Ovary (tissue), 9 donors: ENCODE results near the gene POLD1. TPM values are rescaled to one million over a fixed set of nuclear protein-coding genes. Genes with fewer than 3 reads are reported as not detected.

ENCODE experiments used
- DNase-seq, 5 donors: peaks; one replicate each; pipeline ENCODE4 v3.0.0-alpha.2; 2019 to 2020
- H3K27ac ChIP-seq, 2 donors: fragments of 200-600 bp; one replicate each; pipeline versions ENCODE4 v1.5.1 to v1.8.0; 2019 to 2022
- H3K27me3 ChIP-seq: fragments of 200-600 bp; one replicate; pipeline ENCODE4 v1.8.0; 2022
- H3K36me3 ChIP-seq: fragments of 200-600 bp; sonication (generic); one replicate; pipeline ENCODE4 v1.5.1; 2019
- H3K4me1 ChIP-seq: one replicate; pipeline ENCODE4 v1.8.1; 2013; ENCODE audit warnings: mild to moderate bottlenecking, moderate library complexity; ENCODE audit not compliant: insufficient read depth
- H3K4me3 ChIP-seq: fragments of 200-600 bp; sonication (generic); one replicate; pipeline ENCODE4 v1.5.1; 2017
- H3K9me3 ChIP-seq, 2 donors: fragments of 200-600 bp in 1 of 2; sonication (generic) in 1 of 2; one replicate each; pipeline versions ENCODE4 v1.5.1 to v1.8.1; 2013 to 2019; ENCODE audit warnings: mild to moderate bottlenecking in 1 of 2, moderate library complexity in 1 of 2
- CTCF ChIP-seq, 3 donors: fragments of 450-650 bp in 2 of 3; fragments of 200-600 bp in 1 of 3; IDR thresholded peaks; one replicate each; pipeline versions ENCODE4 v1.5.1 to v1.8.0; 2016 to 2022; ENCODE audit warnings: antibody characterized with exemption in 3 of 3, mild to moderate bottlenecking in 1 of 3
- EP300 ChIP-seq: sonication (generic); formaldehyde crosslinking; IDR thresholded peaks from one replicate; pipeline ENCODE4 v1.6.1; 2017; ENCODE audit warnings: antibody characterized with exemption
- POLR2A ChIP-seq: fragments of 450-650 bp; IDR thresholded peaks from one replicate; pipeline ENCODE4 v1.6.1; 2017; ENCODE audit warnings: antibody characterized with exemption, mild to moderate bottlenecking, moderate library complexity
- WGBS, 3 donors: extraction: QIAGEN DNeasy Blood & Tissue Kit in 1 of 3; methylation state at CpG; one replicate each; pipeline versions ENCODE4 v1.1.5 to v1.1.7; 2013 to 2017; 5-methylcytosine and 5-hydroxymethylcytosine counted together
- intact Hi-C, 4 donors: fragments of 100-400 bp; cut with DNase I; formaldehyde crosslinking; loops; one replicate each; pipeline versions ENCODE4 v1.11.0 to v1.15.1; 2022 to 2023
- polyA plus RNA-seq, 2 donors: library from polyadenylated mRNA; stranded (reverse); fragments of 200-250 nt in 1 of 2; fragments of 350-450 nt in 1 of 2; fragmentation: Illumina TruSeq in 1 of 2; extraction: RNeasy Lipid Tissue Mini Kit (QIAGEN cat#74804) in 1 of 2; gene quantifications; one replicate each; pipeline ENCODE4 v1.2.3, GENCODE V29; 2013 to 2014
- total RNA-seq, 7 donors: library from RNA; depleted of rRNA in 2 of 7; stranded (reverse); fragments of >200 nt in 2 of 7; fragmentation: NEBNext Ultra II Directional in 3 of 7; extraction: Animal tissue kit (Norgen Biotek cat#: 25700) in 3 of 7; gene quantifications; one replicate each; pipeline versions ENCODE4 v1.1.0 to v1.2.4, GENCODE V29; 2016 to 2023
- donor health status: DM: no; HTN: no; CAD: no; lungs with moderate emphysema.
- donor health status: DM: no; HTN: no; CAD: no.
- donor health status: Bipolar disorder and iron deficiency.
- donor health status: DM: yes; HTN: yes; CAD: no.
- donor health status: DM: no; HTN: no; CAD: no.
- donor health status: DM: yes; HTN: yes; CAD: no.

POLD1 gene
- total and polyA plus RNA-seq, 9 donors = 0.52 to 25.2 (median 17.1) TPM

GRCh38 chr19:50371914-50372475 lies 12.2 kb upstream of the POLD1 start:
- Histone ChIP-seq H3K27me3 (no peaks in the 10 kb centered on the region), H3K27ac (no peak overlapping the region), H3K4me3 (no peak overlapping the region), H3K4me1 (no peaks in the 10 kb centered on the region), H3K36me3 (no peaks in the 10 kb centered on the region), H3K9me3 (no peaks in the 10 kb centered on the region)
- TF ChIP-seq POLR2A = no peak
- no peak for TF ChIP-seq EP300
- no peak for TF ChIP-seq CTCF (IDR thresholded peaks at IDR 0.05)
- WGBS, 3 donors = 71 to 81% (median 78%) methylated on average over 10 of the region's 10 CpGs
- intact Hi-C loops = no loop called here
- no peak for DNase-seq

- WGBS, 3 donors = 1 to 2% (median 1%) methylated on average over 66 to 67 of the region's 67 CpGs
- intact Hi-C loops = loop anchor here in 1 of 4 donors (5.0 kb wide), 1 partner anchor 101 kb away; the partner anchor contains the start of genes EMC10 and GARIN5A
- H3K4me1 ChIP-seq = no peaks in the 10 kb centered on the region
Observed at GRCh38 chr19:50376166-50377050, 7.7 kb upstream of the POLD1 start, which contains the start of gene NR1H2. Gene NR1H2 (plus strand): TSS chr19:50376457. CDS start chr19:50377606, 1,149 bp downstream.

GRCh38 chr19:50377051-50377461 lies 7.1 kb upstream of the POLD1 start:
- no peaks in the 10 kb centered on the region for H3K36me3 ChIP-seq
- no peaks in the 10 kb centered on the region for H3K9me3 ChIP-seq
- TF ChIP-seq EP300 = no peak
- no peak for TF ChIP-seq CTCF (IDR thresholded peaks at IDR 0.05)
- no peak for TF ChIP-seq POLR2A
- no peaks in the 10 kb centered on the region for H3K27me3 ChIP-seq
- peak overlapping the region; percentile 79 for H3K4me3 ChIP-seq
- WGBS, 3 donors = 43 to 47% (median 47%) methylated on average over 7 of the region's 7 CpGs
- H3K4me1 ChIP-seq = no peaks in the 10 kb centered on the region
- peak; percentile 46 to 75 (median 70) for DNase-seq
- intact Hi-C loops = loop anchor here in 1 of 4 donors (5.0 kb wide), 1 partner anchor 100 kb away; the partner anchor contains the start of genes EMC10 and GARIN5A
- peak overlapping the region in 1 of 2 donors; percentile 98 for H3K27ac ChIP-seq

More at GRCh38 chr19:50376166-50377050, 7.7 kb upstream of the POLD1 start, which contains the start of gene NR1H2:
- TF ChIP-seq CTCF (IDR thresholded peaks at IDR 0.05) = no peak
- peak; percentile 93 for TF ChIP-seq POLR2A
- TF ChIP-seq EP300 = peak; percentile 51
- H3K9me3 ChIP-seq = no peaks in the 10 kb centered on the region
- no peaks in the 10 kb centered on the region for H3K27me3 ChIP-seq
- DNase-seq = peak; percentile 94 to 97 (median 96)
- H3K27ac ChIP-seq = peak within 1 kb of the TSS; percentile 92 to 98
- no peaks in the 10 kb centered on the region for H3K36me3 ChIP-seq
- H3K4me3 ChIP-seq = peak within 1 kb of the TSS; percentile 79

- no peaks in the 10 kb centered on the region for H3K9me3 ChIP-seq
- intact Hi-C loops = loop anchor here in 1 of 4 donors (5.0 kb wide), 1 partner anchor 100 kb away; the partner anchor contains the start of genes EMC10 and GARIN5A
- H3K36me3 ChIP-seq = no peaks in the 10 kb centered on the region
- TF ChIP-seq CTCF (IDR thresholded peaks at IDR 0.05) (no peak), EP300 (no peak), POLR2A (no peak)
- 70 to 74% (median 71%) methylated on average over 9 of the region's 9 CpGs for WGBS, 3 donors
- DNase-seq = peak in 1 of 5 donors; percentile 39
- no peak overlapping the region for H3K27ac ChIP-seq
- H3K27me3 ChIP-seq = no peaks in the 10 kb centered on the region
- H3K4me1 ChIP-seq = no peaks in the 10 kb centered on the region
- H3K4me3 ChIP-seq = no peak overlapping the region
Observed at GRCh38 chr19:50377517-50377916, 6.6 kb upstream of the POLD1 start.
